Stomach (tissue), 9 donors: Measurements from ENCODE around the gene LSM3. TPM values are rescaled to one million over a fixed set of nuclear protein-coding genes. Genes with fewer than 3 reads are reported as not detected.

Experiments used
- DNase-seq, 2 donors: peaks; one replicate each; pipeline versions ENCODE4 v3.0.0 to v3.0.0-alpha.2; 2013 to 2019
- H3K27ac ChIP-seq, 5 donors: fragments of 200-600 bp in 4 of 5; sonication (generic) in 4 of 5; one replicate each; pipeline ENCODE4 v1.5.1; 2013 to 2019; ENCODE audit warnings: mild to moderate bottlenecking in 1 of 5, moderate library complexity in 1 of 5
- H3K27me3 ChIP-seq, 3 donors: fragments of 200-600 bp; sonication (generic); one replicate each; pipeline ENCODE4 v1.5.1; 2017 to 2019; ENCODE audit warnings: mixed run types in 1 of 3
- H3K36me3 ChIP-seq, 4 donors: fragments of 200-600 bp; sonication (generic); 1 replicate in 3 of 4; 2 replicates in 1 of 4; pipeline ENCODE4 v1.5.1; 2016 to 2019
- H3K4me1 ChIP-seq, 4 donors: fragments of 200-600 bp; sonication (generic); one replicate each; pipeline ENCODE4 v1.5.1; 2016 to 2019
- H3K4me3 ChIP-seq, 4 donors: fragments of 200-600 bp; sonication (generic) in 3 of 4; one replicate each; pipeline ENCODE4 v1.5.1; 2016 to 2019; ENCODE audit warnings: mild to moderate bottlenecking in 1 of 4
- H3K9me3 ChIP-seq, 4 donors: fragments of 200-600 bp; sonication (generic); one replicate each; pipeline ENCODE4 v1.5.1; 2016 to 2019
- CTCF ChIP-seq, 7 experiments: fragments of 450-650 bp in 4 of 7; fragments of 200-600 bp in 3 of 7; sonication (generic) in 3 of 7; IDR thresholded peaks; one replicate each; pipeline ENCODE4 v1.5.1; 2016 to 2019; ENCODE audit warnings: antibody characterized with exemption in 7 of 7, control low read depth in 2 of 7, mild to moderate bottlenecking in 1 of 7
- EP300 ChIP-seq: sonication (generic); formaldehyde crosslinking; IDR thresholded peaks from one replicate; pipeline ENCODE4 v1.6.1; 2017; ENCODE audit warnings: antibody characterized with exemption
- POLR2A ChIP-seq, 4 donors: fragments of 450-650 bp; IDR thresholded peaks; one replicate each; pipeline ENCODE4 v1.6.1; 2016; ENCODE audit warnings: antibody characterized with exemption in 4 of 4, control low read depth in 2 of 4, mild to moderate bottlenecking in 1 of 4, moderate library complexity in 1 of 4
- POLR2AphosphoS5 ChIP-seq, 3 donors: sonication (generic); formaldehyde crosslinking; IDR thresholded peaks; one replicate each; pipeline ENCODE4 v1.6.1; 2016; ENCODE audit warnings: antibody characterized with exemption in 3 of 3
- WGBS, 5 donors: extraction: QIAGEN DNeasy Blood & Tissue Kit in 3 of 5; methylation state at CpG; one replicate each; pipeline versions ENCODE4 v1.1.5 to v1.1.7; 2013 to 2018; 5-methylcytosine and 5-hydroxymethylcytosine counted together
- intact Hi-C: fragments of 100-400 bp; cut with DNase I; formaldehyde crosslinking; loops from one replicate; pipeline ENCODE4 v1.15.1; 2023; ENCODE audit warnings: low total_unique reads
- polyA plus RNA-seq, 3 donors: library from polyadenylated mRNA; stranded (reverse); fragments of 200-250 nt; gene quantifications; one replicate each; pipeline ENCODE4 v1.2.3, GENCODE V29; 2013
- total RNA-seq, 5 donors: library from RNA; depleted of rRNA; stranded (reverse); fragments of >200 nt; gene quantifications; one replicate each; pipeline versions ENCODE4 v1.1.0 to v1.2.3, GENCODE V29; 2014 to 2016
- donor health status: healthy with polysubstance abuse.
- donor health status: Bipolar disorder and iron deficiency.
- donor health status: healthy.

The LSM3 gene
- total and polyA plus RNA-seq, 8 donors, result 2.2 to 15.0 (median 11.0) TPM

- Histone ChIP-seq H3K27ac (peak overlapping the region in 1 of 5 donors; percentile 62), H3K9me3 (no peaks in the 10 kb centered on the region), H3K27me3 (no peaks in the 10 kb centered on the region), H3K4me3 (no peak overlapping the region), H3K36me3 (no peaks in the 10 kb centered on the region), H3K4me1 (peaks cover 8 to 21% (median 12%) of the 10 kb centered on the region in 4 donors)
- intact Hi-C loops, result no loop called here
- WGBS, 5 donors, result 61 to 80% (median 66%) methylated on average over 4 of the region's 4 CpGs
- peak in 1 of 2 donors; percentile 36 for DNase-seq
- TF ChIP-seq CTCF (IDR thresholded peaks at IDR 0.05), result no peak
- TF ChIP-seq POLR2AphosphoS5 (IDR thresholded peaks at IDR 0.05), result no peak
- no peak for TF ChIP-seq POLR2A (IDR thresholded peaks at IDR 0.05)
- no peak for TF ChIP-seq EP300
Observed at GRCh38 chr3:14210843-14211594, 32.4 kb downstream of the LSM3 start.

GRCh38 chr3:14211621-14212020 is 33.0 kb downstream of the LSM3 start:
- TF ChIP-seq POLR2A (IDR thresholded peaks at IDR 0.05) (no peak), CTCF (IDR thresholded peaks at IDR 0.05) (no peak), EP300 (no peak), POLR2AphosphoS5 (IDR thresholded peaks at IDR 0.05) (no peak)
- Histone ChIP-seq H3K27ac (peak overlapping the region in 1 of 5 donors; percentile 28), H3K36me3 (no peaks in the 10 kb centered on the region), H3K27me3 (no peaks in the 10 kb centered on the region), H3K4me3 (no peak overlapping the region), H3K4me1 (peaks cover 8 to 21% (median 13%) of the 10 kb centered on the region in 4 donors), H3K9me3 (no peaks in the 10 kb centered on the region)
- intact Hi-C loops, result no loop called here
- 69 to 81% (median 77%) methylated on average over 4 of the region's 4 CpGs for WGBS, 5 donors
- no peak for DNase-seq

- TF ChIP-seq CTCF (IDR thresholded peaks at IDR 0.05) (no peak), EP300 (no peak), POLR2AphosphoS5 (IDR thresholded peaks at IDR 0.05) (no peak), POLR2A (IDR thresholded peaks at IDR 0.05) (no peak)
- Histone ChIP-seq H3K27me3 (no peaks in the 10 kb centered on the region), H3K27ac (peak overlapping the region in 1 of 5 donors; percentile 28), H3K36me3 (no peaks in the 10 kb centered on the region), H3K4me1 (peaks cover 8 to 21% (median 14%) of the 10 kb centered on the region in 4 donors), H3K9me3 (no peaks in the 10 kb centered on the region), H3K4me3 (no peak overlapping the region)
- 81 to 94% (median 91%) methylated on average over 3 of the region's 3 CpGs for WGBS, 5 donors
- intact Hi-C loops, result no loop called here
- no peak for DNase-seq
Observed at GRCh38 chr3:14212032-14212431, 33.4 kb downstream of the LSM3 start.

- WGBS, 5 donors, result 90 to 93% (median 91%) methylated on average over 7 of the region's 7 CpGs
- Histone ChIP-seq H3K27ac (no peak overlapping the region), H3K27me3 (no peaks in the 10 kb centered on the region), H3K4me1 (peaks cover 8 to 20% (median 13%) of the 10 kb centered on the region in 4 donors), H3K36me3 (no peaks in the 10 kb centered on the region), H3K9me3 (no peaks in the 10 kb centered on the region), H3K4me3 (no peak overlapping the region)
- intact Hi-C loops, result no loop called here
- DNase-seq, result no peak
- TF ChIP-seq POLR2AphosphoS5 (IDR thresholded peaks at IDR 0.05) (no peak), EP300 (no peak), POLR2A (IDR thresholded peaks at IDR 0.05) (no peak), CTCF (IDR thresholded peaks at IDR 0.05) (no peak)
Observed at GRCh38 chr3:14213066-14213774, 34.6 kb downstream of the LSM3 start.
